Stimulated activated naive B cell treated with anti-CD40 and anti-IgM and Interleukin-4, amounts not matched to agents 10 μg/mL and 1 μg/mL and 100 μg/mL, for 72 hours (primary cell): ENCODE measurements around the gene ZNF845.
A peak's percentile ranks its signal among the peaks of the same experiment; 100 is the strongest.
"Not testable (repeated sequence)": the region's sequence is repeated elsewhere in the genome, so short reads cannot be mapped to it uniquely, and the experiment has no call there.

Experiments used
- ATAC-seq, 2 donors: fragments of 150-1000 bp; cut with Tn5 transposase; replicated peaks; 2 replicates each; pipeline ENCODE4 v1.10.0; 2021; ENCODE audit warnings: moderate library complexity in 1 of 2
- DNase-seq: peaks from one replicate; pipeline ENCODE4 v3.0.0; 2021
- H3K27ac Mint-ChIP-seq: one replicate; pipeline ENCODE4 v1.8.0; 2022; ENCODE audit warnings: mild to moderate bottlenecking, mixed read lengths
- H3K27me3 Mint-ChIP-seq, 2 donors: one replicate each; pipeline ENCODE4 v1.8.0; 2022; ENCODE audit warnings: mixed read lengths in 2 of 2
- H3K36me3 Mint-ChIP-seq, 2 donors: one replicate each; pipeline ENCODE4 v1.8.0; 2022; ENCODE audit warnings: mixed read lengths in 2 of 2, mild to moderate bottlenecking in 1 of 2
- H3K4me1 Mint-ChIP-seq, 2 donors: one replicate each; pipeline ENCODE4 v1.8.0; 2022; ENCODE audit warnings: mixed read lengths in 2 of 2, mild to moderate bottlenecking in 1 of 2
- H3K4me3 Mint-ChIP-seq, 2 donors: one replicate each; pipeline ENCODE4 v1.8.0; 2022; ENCODE audit warnings: mild to moderate bottlenecking in 2 of 2, mixed read lengths in 2 of 2, moderate library complexity in 1 of 2
- H3K9me3 Mint-ChIP-seq, 2 donors: one replicate each; pipeline ENCODE4 v1.8.0; 2022; ENCODE audit warnings: mixed read lengths in 2 of 2, mild to moderate bottlenecking in 1 of 2

The ZNF845 gene

GRCh38 chr19:53357821-53358581 lies 24.5 kb downstream of the ZNF845 start:
- Mint-ChIP-seq H3K27ac (no peak overlapping the region), H3K4me1 (peaks cover 5 to 6% of the 10 kb centered on the region in 2 donors), H3K4me3 (no peak overlapping the region), H3K27me3 (no peaks in the 10 kb centered on the region), H3K36me3 (peaks cover 21 to 30% of the 10 kb centered on the region in 2 donors), H3K9me3 (peaks cover 24% of the 10 kb centered on the region in 2 donors)
- ATAC-seq: no peak
- no peak for DNase-seq

- not testable (repeated sequence) for H3K4me1 Mint-ChIP-seq, ATAC-seq, H3K4me3 Mint-ChIP-seq, H3K27me3 Mint-ChIP-seq, DNase-seq, H3K27ac Mint-ChIP-seq
- H3K9me3 Mint-ChIP-seq: peaks cover 13 to 18% of the 10 kb centered on the region in 2 donors
- H3K36me3 Mint-ChIP-seq: peaks cover 14 to 16% of the 10 kb centered on the region in 2 donors
Observed at GRCh38 chr19:53360056-53360455, 26.5 kb downstream of the ZNF845 start.

GRCh38 chr19:53365134-53365898 lies 31.8 kb downstream of the ZNF845 start, which contains the start of gene ZNF525:
ZNF525 (plus strand) TSS chr19:53365705; CDS start chr19:53372282, 6,577 bp downstream.
- DNase-seq: peak; percentile 94
- Mint-ChIP-seq H3K4me3 (peak within 1 kb of the TSS; percentile 90 to 97), H3K27me3 (no peaks in the 10 kb centered on the region), H3K9me3 (peaks cover under 1 to 4% of the 10 kb centered on the region in 2 donors), H3K4me1 (peaks cover 16 to 43% of the 10 kb centered on the region in 2 donors), H3K27ac (peak within 1 kb of the TSS; percentile 96), H3K36me3 (peaks cover 13 to 14% of the 10 kb centered on the region in 2 donors)
- ATAC-seq: peak; percentile 99

GRCh38 chr19:53365899-53366493 lies 32.4 kb downstream of the ZNF845 start:
- H3K4me1 Mint-ChIP-seq: peaks cover 19 to 42% of the 10 kb centered on the region in 2 donors
- H3K27ac Mint-ChIP-seq: peak overlapping the region; percentile 96
- H3K4me3 Mint-ChIP-seq: peak overlapping the region; percentile 90 to 97
- ATAC-seq (peak; percentile 62 to 66), DNase-seq (no peak)
- peaks cover 3 to 4% of the 10 kb centered on the region in 2 donors for H3K9me3 Mint-ChIP-seq
- no peaks in the 10 kb centered on the region for H3K27me3 Mint-ChIP-seq
- peaks cover 19% of the 10 kb centered on the region in 2 donors for H3K36me3 Mint-ChIP-seq

- H3K4me3 Mint-ChIP-seq: no peak overlapping the region
- H3K27ac Mint-ChIP-seq: no peak overlapping the region
- DNase-seq (no peak), ATAC-seq (no peak)
- no peaks in the 10 kb centered on the region for H3K27me3 Mint-ChIP-seq
- H3K9me3 Mint-ChIP-seq: peaks cover 6 to 7% of the 10 kb centered on the region in 2 donors
- H3K4me1 Mint-ChIP-seq: peaks cover 16 to 31% of the 10 kb centered on the region in 2 donors
- H3K36me3 Mint-ChIP-seq: peaks cover 60 to 70% of the 10 kb centered on the region in 2 donors
Observed at GRCh38 chr19:53372196-53372595, 38.6 kb downstream of the ZNF845 start.

GRCh38 chr19:53374288-53374687 lies 40.7 kb downstream of the ZNF845 start:
- H3K27me3 Mint-ChIP-seq: no peaks in the 10 kb centered on the region
- DNase-seq (no peak), ATAC-seq (no peak)
- peaks cover 7 to 10% of the 10 kb centered on the region in 2 donors for H3K4me1 Mint-ChIP-seq
- H3K36me3 Mint-ChIP-seq: peaks cover 70 to 80% of the 10 kb centered on the region in 2 donors
- H3K27ac Mint-ChIP-seq: no peak overlapping the region
- peaks cover 3 to 6% of the 10 kb centered on the region in 2 donors for H3K9me3 Mint-ChIP-seq
- H3K4me3 Mint-ChIP-seq: no peak overlapping the region

GRCh38 chr19:53374743-53375142 lies 41.2 kb downstream of the ZNF845 start:
- no peak for DNase-seq
- Mint-ChIP-seq H3K36me3 (peaks cover 71 to 82% of the 10 kb centered on the region in 2 donors), H3K9me3 (peaks cover 3 to 6% of the 10 kb centered on the region in 2 donors), H3K27me3 (no peaks in the 10 kb centered on the region), H3K4me3 (no peak overlapping the region), H3K4me1 (peaks cover 6 to 7% of the 10 kb centered on the region in 2 donors), H3K27ac (no peak overlapping the region)
- ATAC-seq: no peak

GRCh38 chr19:53381376-53381775 lies 47.8 kb downstream of the ZNF845 start:
- DNase-seq (no peak), ATAC-seq (no peak)
- Mint-ChIP-seq H3K36me3 (peaks cover 78 to 95% of the 10 kb centered on the region in 2 donors), H3K4me3 (no peak overlapping the region), H3K4me1 (no peaks in the 10 kb centered on the region), H3K9me3 (peaks cover 37 to 39% of the 10 kb centered on the region in 2 donors), H3K27me3 (no peaks in the 10 kb centered on the region), H3K27ac (no peak overlapping the region)

- Mint-ChIP-seq H3K36me3 (peaks cover 43 to 70% of the 10 kb centered on the region in 2 donors), H3K27ac (no peak overlapping the region), H3K27me3 (no peaks in the 10 kb centered on the region), H3K4me1 (peaks cover 5 to 15% of the 10 kb centered on the region in 2 donors), H3K9me3 (peaks cover 38 to 46% of the 10 kb centered on the region in 2 donors), H3K4me3 (no peak overlapping the region)
- ATAC-seq (no peak), DNase-seq (no peak)
Observed at GRCh38 chr19:53388168-53388567, 54.6 kb downstream of the ZNF845 start.

- Mint-ChIP-seq H3K4me3 (no peak overlapping the region), H3K4me1 (peaks cover 5 to 15% of the 10 kb centered on the region in 2 donors), H3K36me3 (peaks cover 38 to 62% of the 10 kb centered on the region in 2 donors), H3K27ac (no peak overlapping the region), H3K9me3 (peaks cover 34 to 43% of the 10 kb centered on the region in 2 donors), H3K27me3 (no peaks in the 10 kb centered on the region)
- no peak for DNase-seq
- no peak for ATAC-seq
Observed at GRCh38 chr19:53388904-53389303, 55.4 kb downstream of the ZNF845 start.

GRCh38 chr19:53389571-53389970 lies 56.0 kb downstream of the ZNF845 start:
- H3K4me1 Mint-ChIP-seq: peaks cover 6 to 17% of the 10 kb centered on the region in 2 donors
- peak overlapping the region; percentile 62 for H3K27ac Mint-ChIP-seq
- ATAC-seq (no peak), DNase-seq (no peak)
- peaks cover 33 to 42% of the 10 kb centered on the region in 2 donors for H3K9me3 Mint-ChIP-seq
- H3K36me3 Mint-ChIP-seq: peaks cover 37 to 58% of the 10 kb centered on the region in 2 donors
- H3K27me3 Mint-ChIP-seq: no peaks in the 10 kb centered on the region
- no peak overlapping the region for H3K4me3 Mint-ChIP-seq

GRCh38 chr19:53389978-53390377 lies 56.4 kb downstream of the ZNF845 start:
- H3K4me3 Mint-ChIP-seq: no peak overlapping the region
- peak overlapping the region; percentile 62 for H3K27ac Mint-ChIP-seq
- no peak for DNase-seq
- ATAC-seq: no peak
- peaks cover 30 to 37% of the 10 kb centered on the region in 2 donors for H3K9me3 Mint-ChIP-seq
- no peaks in the 10 kb centered on the region for H3K27me3 Mint-ChIP-seq
- H3K4me1 Mint-ChIP-seq: peaks cover 8 to 21% of the 10 kb centered on the region in 2 donors
- peaks cover 33 to 54% of the 10 kb centered on the region in 2 donors for H3K36me3 Mint-ChIP-seq

GRCh38 chr19:53394522-53394973 lies 61.0 kb downstream of the ZNF845 start:
- ATAC-seq: peak in 1 of 2 donors; percentile 2
- no peak for DNase-seq
- H3K27me3 Mint-ChIP-seq: no peaks in the 10 kb centered on the region

More at GRCh38 chr19:53394522-53394973, 61.0 kb downstream of the ZNF845 start:
- Mint-ChIP-seq H3K4me1 (peaks cover 18 to 46% of the 10 kb centered on the region in 2 donors), H3K27ac (peak overlapping the region; percentile 97), H3K9me3 (peaks cover 11 to 16% of the 10 kb centered on the region in 2 donors), H3K4me3 (peak overlapping the region; percentile 92 to 94), H3K36me3 (peaks cover 19 to 38% of the 10 kb centered on the region in 2 donors)
